CD4-positive, CD25-positive, alpha-beta regulatory T cell (primary cell): ENCODE measurements around the gene GARIN3. TPM values are rescaled to one million over a fixed set of nuclear protein-coding genes. Genes with fewer than 3 reads are reported as not detected.
"Not testable (repeated sequence)": the region's sequence is repeated elsewhere in the genome, so short reads cannot be mapped to it uniquely, and the experiment has no call there.

Experiments
- ATAC-seq, 2 donors: fragments of 150-1000 bp; cut with Tn5 transposase; one replicate each; pipeline ENCODE4 v1.10.0; 2021; ENCODE audit warnings: low read depth in 2 of 2, moderate number of reproducible peaks in 2 of 2, moderate library complexity in 1 of 2
- DNase-seq, 3 donors: peaks; one replicate each; pipeline versions ENCODE4 v3.0.0 to v3.0.0-alpha.2; 2012 to 2022; ENCODE audit warnings: mixed read lengths in 1 of 3
- H3K27ac ChIP-seq: one replicate; pipeline ENCODE4 v1.7.0; 2013; ENCODE audit warnings: mild to moderate bottlenecking, low read length; ENCODE audit not compliant: insufficient read depth, poor library complexity, severe bottlenecking
- H3K27me3 ChIP-seq: one replicate; pipeline ENCODE4 v1.7.0; 2013; ENCODE audit warnings: low read length; ENCODE audit not compliant: control insufficient read depth, insufficient read depth
- H3K36me3 ChIP-seq: one replicate; pipeline ENCODE4 v1.7.0; 2013; ENCODE audit warnings: mild to moderate bottlenecking, low read length, moderate library complexity; ENCODE audit not compliant: control insufficient read depth, insufficient read depth
- H3K4me1 ChIP-seq: 2 replicates; pipeline ENCODE4 v1.7.0; 2013; ENCODE audit warnings: mild to moderate bottlenecking, low read length; ENCODE audit not compliant: insufficient read depth, control insufficient read depth, poor library complexity, severe bottlenecking
- H3K4me3 ChIP-seq: one replicate; pipeline ENCODE4 v1.7.0; 2013; ENCODE audit warnings: low read depth, mild to moderate bottlenecking, low read length, moderate library complexity
- H3K9me3 ChIP-seq, 2 experiments: 1 replicate in 1 of 2; 2 replicates in 1 of 2; pipeline ENCODE4 v1.7.0; 2013; ENCODE audit warnings: low read length in 2 of 2, mild to moderate bottlenecking in 1 of 2, moderate library complexity in 1 of 2; ENCODE audit not compliant: control insufficient read depth in 2 of 2
- H3K27ac Mint-ChIP-seq, 3 donors: one replicate each; pipeline ENCODE4 v1.8.0; 2020 to 2022; ENCODE audit warnings: mild to moderate bottlenecking in 3 of 3, mixed read lengths in 3 of 3, moderate library complexity in 2 of 3
- H3K27me3 Mint-ChIP-seq: one replicate; pipeline ENCODE4 v1.8.0; 2022; ENCODE audit warnings: mild to moderate bottlenecking, mixed read lengths
- H3K36me3 Mint-ChIP-seq: one replicate; pipeline ENCODE4 v1.8.0; 2020; ENCODE audit warnings: mixed read lengths
- H3K4me1 Mint-ChIP-seq, 4 donors: one replicate each; pipeline ENCODE4 v1.8.0; 2020 to 2022; ENCODE audit warnings: mixed read lengths in 4 of 4, mild to moderate bottlenecking in 1 of 4
- H3K4me3 Mint-ChIP-seq, 4 donors: one replicate each; pipeline ENCODE4 v1.8.0; 2020 to 2022; ENCODE audit warnings: mild to moderate bottlenecking in 4 of 4, mixed read lengths in 4 of 4, moderate library complexity in 3 of 4
- H3K9me3 Mint-ChIP-seq, 7 donors: one replicate each; pipeline ENCODE4 v1.8.0; 2020 to 2022; ENCODE audit warnings: mixed read lengths in 7 of 7, mild to moderate bottlenecking in 3 of 7, moderate library complexity in 2 of 7
- polyA plus RNA-seq, 4 donors: library from polyadenylated mRNA; unstranded; fragments of 300-500 nt; fragmentation: Illumina TruSeq; gene quantifications; one replicate each; pipeline ENCODE4 v1.2.3, GENCODE V29; 2021
- total RNA-seq: library from RNA; stranded (reverse); gene quantifications from one replicate; pipeline ENCODE4 v1.2.3, GENCODE V29; 2022

GARIN3 gene
- total and polyA plus RNA-seq, 5 donors from 2014 or later = not detected

- H3K9me3 Mint-ChIP-seq, H3K4me3 Mint-ChIP-seq, H3K4me3 ChIP-seq, H3K27me3 Mint-ChIP-seq, H3K9me3 ChIP-seq, DNase-seq, ATAC-seq, H3K27me3 ChIP-seq: not testable (repeated sequence)
- peaks cover 77% of the 10 kb centered on the region for H3K36me3 Mint-ChIP-seq
- H3K27ac ChIP-seq = peak overlapping the region; percentile 56
- H3K4me1 Mint-ChIP-seq = peaks cover 37 to 93% (median 75%) of the 10 kb centered on the region in 4 donors
- peaks cover 65% of the 10 kb centered on the region for H3K4me1 ChIP-seq
- peaks cover 87% of the 10 kb centered on the region for H3K36me3 ChIP-seq
- peak overlapping the region; percentile 69 to 87 (median 85) for H3K27ac Mint-ChIP-seq
Measured at GRCh38 chr5:157210652-157211051, 44.6 kb upstream of the GARIN3 start.

- Mint-ChIP-seq H3K9me3 (peaks cover 0 to 5% (median 0%) of the 10 kb centered on the region in 7 donors), H3K4me1 (peaks cover 33 to 88% (median 66%) of the 10 kb centered on the region in 4 donors), H3K27me3 (no peaks in the 10 kb centered on the region), H3K36me3 (peaks cover 65% of the 10 kb centered on the region), H3K4me3 (peak overlapping the region in 3 of 4 donors; percentile 40 to 74 (median 69)), H3K27ac (peak overlapping the region in 2 of 3 donors; percentile 36 to 77)
- H3K36me3 ChIP-seq = peaks cover 68% of the 10 kb centered on the region
- H3K4me1 ChIP-seq = peaks cover 74% of the 10 kb centered on the region
- DNase-seq (no peak), ATAC-seq (no peak)
- no peaks in the 10 kb centered on the region for H3K27me3 ChIP-seq
- H3K9me3 ChIP-seq = no peaks in the 10 kb centered on the region
- peak overlapping the region; percentile 90 for H3K27ac ChIP-seq
- peak overlapping the region; percentile 55 for H3K4me3 ChIP-seq
Measured at GRCh38 chr5:157205708-157206107, 39.6 kb upstream of the GARIN3 start.

- ATAC-seq (peak in 1 of 2 donors; percentile 10), DNase-seq (peak in 2 of 3 donors; percentile 47 to 64)
- H3K27ac ChIP-seq = peak overlapping the region; percentile 90
- no peaks in the 10 kb centered on the region for H3K27me3 ChIP-seq
- Mint-ChIP-seq H3K36me3 (peaks cover 67% of the 10 kb centered on the region), H3K4me3 (peak overlapping the region; percentile 76 to 92 (median 83)), H3K27ac (peak overlapping the region; percentile 91 to 96 (median 94)), H3K9me3 (peaks cover 0 to 5% (median 0%) of the 10 kb centered on the region in 7 donors), H3K27me3 (no peaks in the 10 kb centered on the region), H3K4me1 (peaks cover 39 to 90% (median 70%) of the 10 kb centered on the region in 4 donors)
- peaks cover 76% of the 10 kb centered on the region for H3K4me1 ChIP-seq
- H3K4me3 ChIP-seq = peak overlapping the region; percentile 55
- H3K36me3 ChIP-seq = peaks cover 71% of the 10 kb centered on the region
- no peaks in the 10 kb centered on the region for H3K9me3 ChIP-seq
Measured at GRCh38 chr5:157204765-157205164, 38.7 kb upstream of the GARIN3 start.

GRCh38 chr5:157203417-157203816 lies 37.4 kb upstream of the GARIN3 start:
- peak overlapping the region; percentile 76 to 92 (median 83) for H3K4me3 Mint-ChIP-seq
- ATAC-seq = peak; percentile 49 to 64
- peak overlapping the region; percentile 91 to 96 (median 94) for H3K27ac Mint-ChIP-seq
- H3K27me3 Mint-ChIP-seq = no peaks in the 10 kb centered on the region
- Histone ChIP-seq H3K4me1 (peaks cover 82% of the 10 kb centered on the region), H3K27me3 (no peaks in the 10 kb centered on the region), H3K27ac (peak overlapping the region; percentile 90), H3K4me3 (peak overlapping the region; percentile 79), H3K36me3 (peaks cover 70% of the 10 kb centered on the region), H3K9me3 (no peaks in the 10 kb centered on the region)
- peak in 2 of 3 donors; percentile 48 to 66 for DNase-seq
- H3K9me3 Mint-ChIP-seq = peaks cover 0 to 5% (median 0%) of the 10 kb centered on the region in 7 donors
- H3K4me1 Mint-ChIP-seq = peaks cover 47 to 94% (median 75%) of the 10 kb centered on the region in 4 donors
- H3K36me3 Mint-ChIP-seq = peaks cover 73% of the 10 kb centered on the region

GRCh38 chr5:157201857-157202256 lies 35.8 kb upstream of the GARIN3 start:
- DNase-seq = no peak
- peak overlapping the region; percentile 90 for H3K27ac ChIP-seq

GRCh38 chr5:157198277-157198986 lies 32.4 kb upstream of the GARIN3 start:
- Histone ChIP-seq H3K9me3 (no peaks in the 10 kb centered on the region), H3K4me3 (peak overlapping the region; percentile 100), H3K36me3 (peaks cover 69% of the 10 kb centered on the region), H3K27me3 (no peaks in the 10 kb centered on the region), H3K4me1 (peaks cover 98% of the 10 kb centered on the region), H3K27ac (peak overlapping the region; percentile 90)
- DNase-seq (peak in 2 of 3 donors; percentile 57 to 58), ATAC-seq (peak; percentile 40 to 69)
- Mint-ChIP-seq H3K36me3 (peaks cover 72% of the 10 kb centered on the region), H3K4me1 (peaks cover 59 to 98% (median 78%) of the 10 kb centered on the region in 4 donors), H3K27ac (peak overlapping the region; percentile 93 to 98 (median 97)), H3K27me3 (no peaks in the 10 kb centered on the region), H3K4me3 (peak overlapping the region; percentile 75 to 96 (median 78)), H3K9me3 (no peaks in the 10 kb centered on the region)

More at GRCh38 chr5:157201857-157202256, 35.8 kb upstream of the GARIN3 start:
- Mint-ChIP-seq H3K27me3 (no peaks in the 10 kb centered on the region), H3K36me3 (peaks cover 73% of the 10 kb centered on the region), H3K4me1 (peaks cover 50 to 93% (median 74%) of the 10 kb centered on the region in 4 donors), H3K27ac (peak overlapping the region; percentile 92 to 98 (median 96)), H3K9me3 (peaks cover 0 to 5% (median 0%) of the 10 kb centered on the region in 7 donors), H3K4me3 (peak overlapping the region; percentile 27 to 80 (median 76))
- ATAC-seq = no peak
- Histone ChIP-seq H3K9me3 (no peaks in the 10 kb centered on the region), H3K4me3 (peak overlapping the region; percentile 79), H3K36me3 (peaks cover 72% of the 10 kb centered on the region), H3K4me1 (peaks cover 88% of the 10 kb centered on the region), H3K27me3 (no peaks in the 10 kb centered on the region)

GRCh38 chr5:157197086-157197485 lies 31.0 kb upstream of the GARIN3 start:
- Histone ChIP-seq H3K27me3 (no peaks in the 10 kb centered on the region), H3K9me3 (no peaks in the 10 kb centered on the region), H3K4me1 (peaks cover 98% of the 10 kb centered on the region), H3K27ac (peak overlapping the region; percentile 90), H3K4me3 (peak overlapping the region; percentile 100), H3K36me3 (peaks cover 71% of the 10 kb centered on the region)
- Mint-ChIP-seq H3K36me3 (peaks cover 73% of the 10 kb centered on the region), H3K9me3 (no peaks in the 10 kb centered on the region), H3K27ac (peak overlapping the region; percentile 90 to 93 (median 92)), H3K4me1 (peaks cover 56 to 97% (median 78%) of the 10 kb centered on the region in 4 donors), H3K4me3 (peak overlapping the region; percentile 76 to 93 (median 83)), H3K27me3 (no peaks in the 10 kb centered on the region)
- ATAC-seq = peak; percentile 33 to 45
- DNase-seq = peak; percentile 34 to 64 (median 62)
